NT2/D1 (cell line): ENCODE measurements around the gene ETFB.

Source experiments
- DNase-seq: peaks from one replicate; pipeline ENCODE4 v3.0.0-alpha.2; 2011; ENCODE audit warnings: low read depth, low spot score
- H3K27me3 ChIP-seq: 2 replicates; pipeline ENCODE4 v1.6.0; 2011; ENCODE audit warnings: mild to moderate bottlenecking; ENCODE audit not compliant: insufficient read length, insufficient read depth
- H3K36me3 ChIP-seq: 2 replicates; pipeline ENCODE4 v1.6.1; 2011; ENCODE audit warnings: mild to moderate bottlenecking, low read length, mixed read lengths; ENCODE audit not compliant: insufficient read depth, insufficient read length
- H3K4me1 ChIP-seq: 2 replicates; pipeline ENCODE4 v1.5.1; 2011; ENCODE audit not compliant: insufficient read depth, insufficient read length
- H3K4me3 ChIP-seq: 2 replicates; pipeline ENCODE4 v1.5.1; 2011; ENCODE audit warnings: low read depth; ENCODE audit not compliant: insufficient read length
- H3K9ac ChIP-seq: 2 replicates; pipeline ENCODE4 v1.6.0; 2011; ENCODE audit warnings: low read depth; ENCODE audit not compliant: insufficient read length
- H3K9me3 ChIP-seq: 2 replicates; pipeline ENCODE4 v1.5.1; 2011; ENCODE audit warnings: mild to moderate bottlenecking, low read length; ENCODE audit not compliant: insufficient read depth
- SUZ12 ChIP-seq: IDR thresholded peaks from 2 replicates; pipeline ENCODE4 v1.6.1; 2011; ENCODE audit not compliant: insufficient read length, insufficient read depth; ENCODE audit errors: extremely low read depth
- YY1 ChIP-seq: IDR thresholded peaks from 2 replicates; pipeline ENCODE4 v1.6.1; 2011; ENCODE audit not compliant: insufficient read length, insufficient read depth
- ZNF274 ChIP-seq: IDR thresholded peaks from 2 replicates; pipeline ENCODE4 v1.6.1; 2011; ENCODE audit warnings: mild to moderate bottlenecking, low read depth, low read length

ETFB gene

DNA sequence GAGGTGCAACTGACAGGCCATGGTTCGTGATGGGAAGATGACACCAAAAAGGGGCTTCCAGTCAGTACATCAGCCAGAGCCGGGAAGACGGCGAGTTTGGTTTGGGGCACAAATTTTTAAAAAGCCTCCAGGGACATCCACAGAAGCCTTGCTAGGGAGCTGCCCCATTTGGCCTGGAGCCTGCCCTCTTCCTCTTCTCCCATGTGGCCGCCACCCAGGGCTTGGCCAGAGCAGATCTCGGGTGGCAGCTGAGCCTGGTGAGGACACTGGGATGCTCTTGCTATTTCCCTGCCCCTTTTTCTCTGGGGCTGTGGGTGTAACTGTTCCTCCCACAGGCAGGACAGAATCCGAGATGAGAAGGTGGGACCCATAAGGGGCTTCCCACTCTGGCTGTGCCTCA, 8.2 kb downstream of the ETFB start:
- peaks cover 1% of the 10 kb centered on the region for H3K36me3 ChIP-seq
- H3K4me3 ChIP-seq, result no peak overlapping the region
- no peak for DNase-seq
- peaks cover 5% of the 10 kb centered on the region for H3K4me1 ChIP-seq
- TF ChIP-seq SUZ12, result no peak
- no peak for TF ChIP-seq YY1
- TF ChIP-seq ZNF274, result no peak
- no peaks in the 10 kb centered on the region for H3K9me3 ChIP-seq
- no peaks in the 10 kb centered on the region for H3K27me3 ChIP-seq
- H3K9ac ChIP-seq, result no peak overlapping the region

DNA sequence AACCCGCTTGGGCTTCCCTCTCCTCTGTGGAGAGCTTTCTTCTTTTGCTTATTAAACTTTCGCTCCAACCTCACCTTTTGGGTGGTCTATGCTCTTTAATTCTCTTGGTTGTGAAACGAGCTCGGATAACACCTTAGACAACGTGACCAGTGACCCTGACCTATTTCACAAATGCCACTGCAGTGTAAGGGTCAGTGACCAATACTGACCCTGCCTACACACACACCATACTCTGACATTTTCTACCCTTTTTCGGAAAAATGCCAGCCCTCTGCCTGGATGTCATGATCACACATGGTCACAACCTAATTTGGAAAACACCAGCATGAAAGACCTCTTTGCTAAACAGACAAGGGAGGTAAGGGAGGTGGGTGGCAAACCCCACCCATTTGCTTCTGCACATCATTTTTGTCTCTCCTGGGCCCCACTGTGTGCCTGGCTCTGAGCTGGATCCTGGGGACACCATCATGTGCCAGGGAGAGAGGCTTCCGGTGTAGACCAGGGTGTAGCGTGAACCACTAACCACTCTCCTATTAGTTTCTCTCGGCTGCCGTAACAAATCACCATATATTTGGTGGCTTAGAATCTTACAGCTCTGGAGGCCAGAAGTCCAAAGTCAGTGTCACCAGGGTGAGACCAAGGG, 9.9 kb downstream of the ETFB start:
- TF ChIP-seq ZNF274 (no peak), YY1 (no peak), SUZ12 (no peak)
- no peaks in the 10 kb centered on the region for H3K27me3 ChIP-seq
- no peak overlapping the region for H3K9ac ChIP-seq
- H3K9me3 ChIP-seq, result no peaks in the 10 kb centered on the region
- H3K4me1 ChIP-seq, result peaks cover 5% of the 10 kb centered on the region
- no peak overlapping the region for H3K4me3 ChIP-seq
- no peak for DNase-seq
- peaks cover 10% of the 10 kb centered on the region for H3K36me3 ChIP-seq

DNA sequence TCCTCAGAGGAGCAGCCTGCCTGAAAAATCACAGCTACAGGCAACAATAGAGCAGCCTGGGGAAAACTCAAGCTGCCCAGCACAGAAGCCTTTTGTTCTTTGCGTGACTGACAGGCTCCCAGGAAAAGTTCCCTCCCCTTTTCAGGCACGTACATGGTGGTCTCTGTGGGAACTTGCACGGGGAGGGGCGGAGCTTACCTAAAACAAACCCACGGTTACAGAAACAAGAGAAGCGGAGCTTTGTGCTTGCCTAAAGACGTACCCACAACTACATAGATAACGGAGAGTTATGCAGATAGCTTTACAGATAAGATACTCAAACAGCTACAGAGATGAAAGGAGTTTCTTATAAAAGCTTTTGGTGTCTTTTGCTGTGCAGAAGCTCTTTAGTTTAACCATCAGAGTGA, 11.4 kb downstream of the ETFB start:
- TF ChIP-seq YY1 (no peak), SUZ12 (no peak), ZNF274 (no peak)
- DNase-seq, result peak; percentile 36
- Histone ChIP-seq H3K4me3 (no peak overlapping the region), H3K36me3 (peaks cover 15% of the 10 kb centered on the region), H3K9me3 (no peaks in the 10 kb centered on the region), H3K4me1 (peaks cover 5% of the 10 kb centered on the region), H3K27me3 (no peaks in the 10 kb centered on the region), H3K9ac (no peak overlapping the region)

DNA sequence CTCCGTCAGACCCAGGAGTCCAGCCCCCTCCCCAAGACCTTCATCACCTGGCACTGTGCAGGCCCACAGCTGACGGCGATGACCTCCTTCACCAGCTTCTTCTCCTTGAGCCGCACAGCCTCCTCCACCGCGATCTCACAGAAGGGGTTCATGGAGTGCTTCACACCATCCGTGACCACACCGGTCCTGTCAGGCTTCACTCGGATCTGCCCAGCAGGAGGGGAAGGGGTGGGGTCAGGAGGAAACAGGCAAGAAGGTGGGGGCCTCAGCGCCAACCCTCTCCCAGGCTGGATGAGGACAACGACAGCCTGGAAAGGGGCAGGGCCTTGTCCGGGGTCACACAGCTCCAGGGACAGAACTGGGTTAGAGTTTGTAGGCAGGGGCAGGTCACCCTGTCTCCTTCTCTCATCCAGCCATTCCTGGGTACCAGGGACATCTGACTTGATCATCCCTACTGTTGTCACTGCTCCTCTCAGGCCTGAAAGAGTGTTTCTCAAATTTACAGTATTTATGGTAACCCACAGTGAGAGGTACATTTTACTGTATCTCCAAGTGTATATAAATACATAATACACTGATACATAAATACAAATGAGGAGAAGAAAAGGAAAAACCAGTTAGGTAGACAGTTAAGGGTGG, 12.0 kb downstream of the ETFB start:
- H3K36me3 ChIP-seq, result peaks cover 15% of the 10 kb centered on the region
- no peak overlapping the region for H3K4me3 ChIP-seq
- DNase-seq, result no peak
- peaks cover 5% of the 10 kb centered on the region for H3K4me1 ChIP-seq
- peak overlapping the region; percentile 61 for H3K9ac ChIP-seq
- no peaks in the 10 kb centered on the region for H3K9me3 ChIP-seq
- H3K27me3 ChIP-seq, result no peaks in the 10 kb centered on the region
- TF ChIP-seq SUZ12, result no peak
- no peak for TF ChIP-seq ZNF274
- TF ChIP-seq YY1, result no peak

DNA sequence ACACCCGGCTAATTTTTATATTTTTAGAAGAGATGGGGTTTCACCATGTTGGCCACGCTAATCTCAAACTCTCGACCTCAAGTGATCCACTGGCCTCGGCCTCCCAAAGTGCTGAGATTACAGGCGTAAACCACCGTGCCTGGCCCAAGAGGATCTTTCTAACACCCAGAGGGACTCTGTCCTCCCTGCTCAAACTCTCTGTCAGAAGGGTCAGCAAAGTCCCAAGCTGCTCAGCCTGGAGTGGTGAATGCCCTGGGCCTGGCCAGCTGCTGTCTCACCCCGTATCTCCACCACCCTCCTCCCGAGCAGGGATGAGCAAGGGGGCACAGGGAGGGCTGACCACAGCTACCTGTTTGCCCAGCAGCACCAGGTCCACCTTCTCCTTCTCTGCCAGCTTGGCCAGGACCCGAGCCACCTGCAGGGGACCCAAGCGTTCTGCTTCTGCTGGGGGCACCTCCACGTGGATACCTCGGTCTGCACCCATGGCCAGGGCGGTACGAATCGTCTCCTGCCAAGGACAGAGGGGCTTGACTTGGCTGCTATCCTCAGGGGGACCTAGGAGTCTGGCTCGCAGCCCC, 13.3 kb downstream of the ETFB start:
- Histone ChIP-seq H3K4me1 (peaks cover 5% of the 10 kb centered on the region), H3K4me3 (no peak overlapping the region), H3K9ac (no peak overlapping the region), H3K36me3 (peaks cover 15% of the 10 kb centered on the region), H3K27me3 (no peaks in the 10 kb centered on the region), H3K9me3 (no peaks in the 10 kb centered on the region)
- TF ChIP-seq ZNF274 (no peak), SUZ12 (no peak), YY1 (no peak)
- DNase-seq, result no peak

DNA sequence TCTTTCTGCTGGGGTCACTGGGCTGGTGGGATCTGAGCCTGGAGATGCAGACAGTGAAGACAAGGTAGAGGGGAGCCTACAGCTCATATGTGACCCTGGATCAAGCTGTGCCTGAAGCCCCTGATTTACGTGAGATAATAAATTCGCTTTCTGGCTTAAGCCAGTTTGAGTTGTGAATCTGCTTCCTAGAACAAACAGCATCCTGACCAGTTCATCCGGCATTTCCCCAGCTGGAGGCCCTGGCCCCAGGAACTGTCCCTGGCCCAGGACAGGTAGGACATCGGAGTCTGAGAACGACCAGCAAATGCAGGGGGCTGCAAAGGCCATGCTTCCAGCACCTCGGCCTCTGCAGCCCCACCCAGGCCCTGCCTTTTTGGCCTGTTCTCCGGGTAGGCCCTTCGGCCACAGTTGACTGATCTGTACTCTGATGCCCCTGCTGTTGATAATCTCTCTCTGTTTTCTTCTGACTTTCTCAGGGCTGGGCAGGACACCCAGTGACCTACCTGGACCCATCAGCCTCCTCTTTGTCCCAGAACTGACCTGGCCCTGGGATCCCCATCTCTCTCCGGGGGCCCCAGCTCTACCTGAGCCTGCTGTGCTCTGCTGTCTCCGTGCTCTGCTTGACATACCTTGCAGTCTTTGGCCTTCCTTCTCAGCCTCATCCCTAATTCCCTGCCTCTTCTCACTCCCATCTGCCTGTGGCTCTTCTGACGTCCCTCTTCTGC, 14.8 kb downstream of the ETFB start:
- TF ChIP-seq YY1 (no peak), ZNF274 (no peak), SUZ12 (no peak)
- no peak overlapping the region for H3K4me3 ChIP-seq
- peaks cover 26% of the 10 kb centered on the region for H3K36me3 ChIP-seq
- no peaks in the 10 kb centered on the region for H3K9me3 ChIP-seq
- peaks cover 5% of the 10 kb centered on the region for H3K4me1 ChIP-seq
- no peaks in the 10 kb centered on the region for H3K27me3 ChIP-seq
- H3K9ac ChIP-seq, result no peak overlapping the region
- no peak for DNase-seq
